ENCODE results near the gene REEP1.
"Not testable (repeated sequence)": the region's sequence is repeated elsewhere in the genome, so short reads cannot be mapped to it uniquely, and the experiment has no call there.

Gene REEP1

GRCh38 chr2:86345783-86346370 is 8.5 kb upstream of the REEP1 start:
- DNase-seq: not testable (repeated sequence)

- no peak for DNase-seq
These were observed 7.0 kb upstream of the REEP1 start for GRCh38 chr2:86344404-86344803.

GRCh38 chr2:86342488-86342887 is 5.1 kb upstream of the REEP1 start:
- DNase-seq: no peak

- DNase-seq: no peak
These were observed 4.0 kb upstream of the REEP1 start for GRCh38 chr2:86341470-86341869.

GRCh38 chr2:86338778-86339295 is 1.4 kb upstream of the REEP1 start:
- no peak for DNase-seq

GRCh38 chr2:86336675-86337243 is 667 bp downstream of the REEP1 start:
- no peak for DNase-seq

- DNase-seq: no peak
These were observed 1.4 kb downstream of the REEP1 start for GRCh38 chr2:86335865-86336674.

- DNase-seq: no peak
These were observed 4.0 kb downstream of the REEP1 start for GRCh38 chr2:86333378-86333777.

- no peak for DNase-seq
These were observed 4.8 kb downstream of the REEP1 start for GRCh38 chr2:86332654-86333053.

GRCh38 chr2:86331384-86331783 is 6.0 kb downstream of the REEP1 start:
- DNase-seq: no peak

- DNase-seq: no peak
These were observed 7.4 kb downstream of the REEP1 start for GRCh38 chr2:86330001-86330400.

- DNase-seq: no peak
These were observed 14.0 kb downstream of the REEP1 start for GRCh38 chr2:86323273-86324021.

- DNase-seq: no peak
These were observed 17.5 kb downstream of the REEP1 start for GRCh38 chr2:86319700-86320580.

GRCh38 chr2:86315084-86315483 is 22.3 kb downstream of the REEP1 start:
- DNase-seq: no peak

- DNase-seq: no peak
These were observed 23.3 kb downstream of the REEP1 start for GRCh38 chr2:86314125-86314524.

GRCh38 chr2:86313341-86313740 is 24.1 kb downstream of the REEP1 start:
- no peak for DNase-seq

GRCh38 chr2:86311879-86312278 is 25.5 kb downstream of the REEP1 start:
- DNase-seq: no peak

GRCh38 chr2:86309966-86310365 is 27.5 kb downstream of the REEP1 start:
- no peak for DNase-seq

- DNase-seq: no peak
These were observed 28.3 kb downstream of the REEP1 start for GRCh38 chr2:86308984-86309695.

GRCh38 chr2:86308356-86308755 is 29.1 kb downstream of the REEP1 start:
- no peak for DNase-seq

- no peak for DNase-seq
These were observed 30.0 kb downstream of the REEP1 start for GRCh38 chr2:86307431-86307830.

- no peak for DNase-seq
These were observed 31.5 kb downstream of the REEP1 start for GRCh38 chr2:86305915-86306254.
